ENCODE data around the gene ASCL1.
A peak's percentile ranks its signal among the peaks of the same experiment; 100 is the strongest.

ASCL1 gene

DNA sequence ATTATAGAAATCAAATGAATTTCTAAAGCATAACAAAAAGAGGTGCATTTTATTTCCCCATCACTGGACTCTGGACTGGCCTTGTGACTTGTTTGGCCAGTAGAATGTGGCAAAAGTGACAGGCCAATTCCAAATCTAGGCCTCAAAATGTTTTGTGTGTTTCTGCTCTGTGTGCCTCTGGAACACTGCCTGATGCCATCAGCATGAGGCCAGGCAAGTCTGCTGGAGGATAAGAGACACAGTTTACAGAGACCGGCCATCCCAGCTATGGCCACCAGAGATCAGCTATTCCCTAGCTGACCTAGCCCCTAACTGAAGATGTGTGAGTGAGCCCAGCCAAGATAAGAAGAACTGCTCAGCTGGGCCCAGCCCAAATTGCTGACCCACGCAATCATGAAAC, 32.9 kb downstream of the ASCL1 start:
- DNase-seq: peak; percentile 14

GRCh38 chr12:102992297-102992696, 34.8 kb downstream of the ASCL1 start:
- no peak for DNase-seq

GRCh38 chr12:102992720-102993119, 35.2 kb downstream of the ASCL1 start:
- DNase-seq: no peak

- DNase-seq: no peak
Measured at GRCh38 chr12:102993537-102993936, 36.1 kb downstream of the ASCL1 start.

DNA sequence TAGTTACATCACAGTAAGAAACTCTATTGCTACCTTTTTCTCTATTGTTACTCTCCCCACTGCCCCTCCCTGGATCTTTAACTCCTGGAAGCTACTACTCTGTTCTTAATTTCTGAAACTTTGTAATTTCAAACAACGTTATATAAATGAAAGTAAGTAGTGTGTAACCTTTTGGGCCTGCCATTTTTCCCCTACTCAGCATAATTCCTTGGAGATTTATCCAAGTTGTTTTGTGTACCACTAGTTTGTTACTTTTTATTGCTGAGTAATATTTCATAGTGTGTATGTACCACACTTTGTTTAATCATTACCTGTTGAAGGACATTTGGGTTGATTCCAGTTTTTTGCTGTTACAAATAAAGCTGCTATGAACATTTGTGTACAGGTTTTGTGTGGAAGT, 37.9 kb downstream of the ASCL1 start:
- DNase-seq: no peak
